ENCODE data around the gene SIX1.

Gene SIX1

DNA sequence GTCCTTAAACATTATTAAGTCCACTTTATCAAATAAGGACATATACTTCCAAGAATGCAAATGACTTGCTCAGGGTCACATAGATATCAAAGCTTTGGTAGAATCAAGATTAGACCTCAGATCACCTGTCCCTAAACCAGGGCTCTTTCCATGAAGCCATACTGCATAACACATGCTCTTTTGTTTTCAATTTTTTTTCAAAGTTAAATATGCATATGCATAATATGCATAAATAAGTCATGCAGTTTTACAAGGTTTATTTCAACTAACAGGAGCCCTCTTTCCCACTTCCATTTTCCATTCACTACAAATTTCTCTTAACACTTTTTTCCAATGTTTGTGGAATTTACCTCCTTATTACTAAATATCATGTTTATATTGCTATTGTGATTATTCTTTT, 53.1 kb downstream of the SIX1 start:
- DNase-seq: no peak

DNA sequence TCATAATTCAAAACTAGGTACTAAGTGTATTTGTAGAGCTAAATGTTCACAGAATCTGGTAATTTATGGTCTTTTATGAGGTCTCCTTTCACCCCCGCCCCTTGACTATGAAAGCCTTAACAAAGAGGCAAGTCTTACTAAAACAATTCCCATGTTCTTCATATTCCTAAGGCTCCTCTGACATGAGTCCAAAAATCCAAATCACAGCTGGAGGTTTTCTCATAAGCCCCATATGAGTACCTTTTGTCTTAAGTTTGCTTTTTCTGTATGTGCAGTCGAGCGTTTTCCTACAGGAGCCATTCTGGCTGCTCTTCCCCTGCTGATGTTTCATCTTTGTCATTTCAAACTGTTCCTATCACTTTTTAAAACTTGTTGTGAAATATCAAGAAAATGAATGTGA, 55.2 kb downstream of the SIX1 start:
- no peak for DNase-seq
